Adipose tissue (tissue), 3 donors: ENCODE data around the gene SSB. TPM values are rescaled to one million over a fixed set of nuclear protein-coding genes. Genes with fewer than 3 reads are reported as not detected.
"Not testable (repeated sequence)": the region's sequence is repeated elsewhere in the genome, so short reads cannot be mapped to it uniquely, and the experiment has no call there.

Experiments used
- H3K27ac ChIP-seq: one replicate; pipeline ENCODE4 v1.5.1; 2013; ENCODE audit warnings: low read depth, low read length
- WGBS, 3 donors: extraction: QIAGEN DNeasy Blood & Tissue Kit; methylation state at CpG; one replicate each; pipeline ENCODE4 v1.1.7; 2013; 5-methylcytosine and 5-hydroxymethylcytosine counted together
- polyA plus RNA-seq, 3 donors: library from polyadenylated mRNA; stranded (reverse); fragments of 200-250 nt; gene quantifications; one replicate each; pipeline ENCODE4 v1.2.3, GENCODE V29; 2013
- donor health status: healthy with polysubstance abuse.
- donor health status: Bipolar disorder and iron deficiency.
- donor health status: healthy.

SSB gene
- polyA plus RNA-seq, 3 donors = 34.3 to 135 (median 119) TPM

- WGBS, 3 donors = 45 to 79% (median 76%) methylated on average over 2 of the region's 2 CpGs
- no peak overlapping the region for H3K27ac ChIP-seq
Observed at GRCh38 chr2:169776252-169776761, 22.4 kb upstream of the SSB start.

DNA sequence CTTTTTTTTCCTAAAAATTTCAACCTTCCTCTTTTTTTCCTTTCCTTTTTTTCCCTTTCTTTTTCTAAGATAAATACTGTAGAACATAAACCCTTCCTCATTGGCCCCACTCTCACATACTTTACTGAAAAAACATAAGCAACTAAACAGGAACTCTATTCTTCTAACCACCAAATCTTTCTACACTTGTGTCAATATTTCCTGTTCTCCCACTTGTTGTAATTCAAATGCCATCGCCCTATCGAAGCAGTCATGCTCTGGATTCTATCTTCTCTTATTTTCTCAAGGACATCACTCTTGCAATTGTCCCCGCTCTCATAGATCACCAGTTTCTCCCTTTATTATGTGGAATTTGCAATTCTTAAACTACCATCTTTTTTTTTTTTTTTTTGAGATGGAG, 20.2 kb upstream of the SSB start:
- WGBS, 3 donors = 65 to 74% (median 66%) methylated on average over 3 of the region's 3 CpGs
- no peak overlapping the region for H3K27ac ChIP-seq

- H3K27ac ChIP-seq = no peak overlapping the region
- 81 to 95% (median 86%) methylated on average over 4 of the region's 4 CpGs for WGBS, 3 donors
Observed at GRCh38 chr2:169781249-169782013, 17.2 kb upstream of the SSB start.

GRCh38 chr2:169782513-169782912, 16.2 kb upstream of the SSB start:
- WGBS, 3 donors = 95 to 100% (median 100%) methylated on average over 1 of the region's 1 CpG
- no peak overlapping the region for H3K27ac ChIP-seq

GRCh38 chr2:169790581-169790980, 8.1 kb upstream of the SSB start:
- H3K27ac ChIP-seq = no peak overlapping the region
- WGBS, 3 donors = 74 to 87% (median 75%) methylated on average over 4 to 5 of the region's 5 CpGs

DNA sequence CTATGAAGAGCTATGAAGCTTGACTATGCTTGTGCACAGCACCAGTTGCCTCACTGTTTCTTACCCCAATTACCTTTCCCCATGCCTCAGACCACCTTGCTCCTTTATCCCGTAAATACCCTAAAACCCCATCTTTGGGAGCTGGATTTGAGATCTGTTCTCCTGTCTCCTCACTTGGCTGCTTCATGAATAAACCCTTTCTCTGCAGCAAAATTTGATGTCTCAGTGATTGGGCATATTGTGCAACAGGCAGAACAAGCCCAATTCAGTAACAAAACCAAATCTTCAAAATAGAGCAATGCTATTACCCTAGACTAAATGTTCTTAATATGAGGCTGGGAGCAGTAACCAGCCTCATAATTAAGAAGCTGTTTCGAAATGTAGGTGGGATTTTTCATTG, 3.5 kb upstream of the SSB start:
- H3K27ac ChIP-seq = no peak overlapping the region

GRCh38 chr2:169796441-169796840, 2.2 kb upstream of the SSB start:
- 79 to 84% (median 81%) methylated on average over 6 of the region's 6 CpGs for WGBS, 3 donors
- no peak overlapping the region for H3K27ac ChIP-seq

More for the DNA sequence above, 3.5 kb upstream of the SSB start:
- 76 to 91% (median 90%) methylated on average over 2 of the region's 2 CpGs for WGBS, 3 donors

DNA sequence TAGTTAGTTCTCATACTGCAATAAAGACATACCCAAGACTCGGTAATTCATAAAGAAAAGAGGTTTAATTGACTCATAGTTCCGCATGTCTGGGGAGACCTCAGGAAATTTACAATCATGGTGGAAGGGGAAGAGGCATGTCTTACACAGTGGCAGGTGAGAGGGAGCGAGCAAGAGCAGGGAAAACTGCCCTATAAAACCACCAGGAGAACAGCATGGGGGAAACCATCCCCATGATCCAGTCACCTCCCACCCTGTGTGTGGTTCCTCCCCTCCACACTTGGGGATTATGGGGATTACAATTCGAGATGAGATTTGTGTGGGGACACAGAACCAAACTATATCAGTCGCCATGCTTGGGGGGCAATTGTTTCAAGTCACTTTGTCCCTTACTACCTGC, 1.1 kb upstream of the SSB start:
- 86 to 91% (median 91%) methylated on average over 5 of the region's 5 CpGs for WGBS, 3 donors
- H3K27ac ChIP-seq = no peak overlapping the region

DNA sequence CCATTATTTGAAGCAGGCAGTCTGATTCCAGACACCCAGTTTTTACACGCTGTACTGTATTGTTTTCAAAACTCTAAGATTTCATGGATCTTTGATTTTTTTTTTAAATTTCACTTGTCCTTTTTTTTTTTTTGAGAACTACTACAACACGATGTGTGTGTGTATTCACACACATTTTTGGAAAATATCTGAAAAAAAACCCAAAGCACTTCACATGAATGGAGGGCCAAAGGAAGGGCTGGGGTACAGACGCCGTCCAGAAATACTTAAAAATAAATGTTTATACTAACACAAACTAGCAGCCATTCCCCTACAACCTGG, 314 bp upstream of the SSB start:
- 7 to 11% (median 10%) methylated on average over 4 of the region's 4 CpGs for WGBS, 3 donors
- H3K27ac ChIP-seq = no peak overlapping the region

DNA sequence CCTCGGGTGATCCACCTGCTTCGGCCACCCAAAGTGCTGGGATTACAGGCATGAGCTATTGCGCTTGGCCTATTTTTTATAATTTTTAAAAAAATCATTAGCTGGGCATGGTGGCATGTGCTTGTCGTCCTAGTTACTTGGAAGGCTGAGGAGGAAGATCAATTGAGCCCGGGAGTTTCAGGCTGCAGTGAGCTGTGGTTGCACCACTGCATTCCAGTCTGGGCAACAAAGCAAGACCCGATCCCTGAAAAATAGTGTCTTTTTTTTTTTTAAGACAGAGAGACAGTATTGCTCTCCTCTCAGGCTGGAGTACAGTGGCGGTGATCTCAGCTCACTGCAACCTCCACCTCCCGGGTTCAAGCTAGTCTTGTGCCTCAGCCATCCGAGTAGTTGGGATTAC, 4.8 kb downstream of the SSB start:
- H3K27ac ChIP-seq = no peak overlapping the region
- WGBS, 3 donors = 87 to 91% (median 87%) methylated on average over 9 of the region's 9 CpGs

DNA sequence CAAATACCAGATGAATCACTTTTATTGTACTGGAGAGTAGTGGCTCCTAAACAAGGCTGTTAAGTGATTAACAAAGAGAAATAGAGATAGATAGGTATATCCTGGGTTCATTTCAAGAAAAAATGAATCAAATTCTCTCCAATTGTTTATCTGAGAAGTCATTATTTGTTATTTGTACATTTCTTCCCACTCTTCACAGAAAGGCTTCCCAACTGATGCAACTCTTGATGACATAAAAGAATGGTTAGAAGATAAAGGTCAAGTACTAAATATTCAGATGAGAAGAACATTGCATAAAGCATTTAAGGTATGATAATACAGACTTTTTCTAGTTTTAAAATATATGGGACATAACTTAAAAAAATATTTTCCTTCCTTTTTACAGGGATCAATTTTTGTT, 7.9 kb downstream of the SSB start:
- H3K27ac ChIP-seq = no peak overlapping the region

- H3K27ac ChIP-seq = no peak overlapping the region
- 71 to 83% (median 72%) methylated on average over 4 of the region's 4 CpGs for WGBS, 3 donors
Observed at GRCh38 chr2:169808221-169808620, 9.6 kb downstream of the SSB start.

DNA sequence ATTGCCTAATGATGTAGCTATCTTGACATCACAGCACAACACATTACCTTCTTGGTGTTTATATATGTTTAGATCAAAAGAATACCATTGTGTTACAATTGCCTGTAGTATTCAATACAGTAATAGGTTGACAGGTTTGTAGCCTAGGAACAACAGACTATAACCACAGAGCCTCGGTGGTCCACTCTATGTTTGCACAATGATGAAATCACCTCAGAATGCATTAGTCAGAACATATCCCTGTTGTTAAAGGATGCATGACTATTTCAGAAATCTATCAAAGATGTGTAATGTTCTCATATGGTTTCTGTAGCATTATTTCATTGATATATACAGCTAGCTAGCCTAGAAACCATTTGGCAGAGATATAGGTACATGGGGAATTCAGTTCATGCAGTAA, 17.2 kb downstream of the SSB start:
- WGBS, 3 donors = 50 to 73% (median 65%) methylated on average over 1 of the region's 1 CpG
- H3K27ac ChIP-seq = no peak overlapping the region

GRCh38 chr2:169816961-169817360, 18.3 kb downstream of the SSB start:
- H3K27ac ChIP-seq = not testable (repeated sequence)

DNA sequence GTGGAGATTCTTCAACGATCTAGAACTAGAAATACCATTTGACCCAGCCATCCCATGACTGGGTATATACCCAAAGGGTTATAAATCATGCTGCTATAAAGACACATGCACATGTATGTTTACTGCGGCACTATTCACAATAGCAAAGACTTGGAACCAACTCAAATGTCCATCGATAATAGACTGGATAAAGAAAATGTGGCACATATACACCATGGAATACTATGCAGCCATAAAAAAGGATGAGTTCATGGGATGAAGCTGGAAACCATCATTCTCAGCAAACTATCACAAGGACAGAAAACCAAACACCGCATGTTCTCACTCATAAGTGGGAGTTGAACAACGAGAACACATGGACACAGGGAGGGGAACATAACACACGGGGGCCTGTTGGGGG, 18.7 kb downstream of the SSB start:
- not testable (repeated sequence) for H3K27ac ChIP-seq
- 96 to 100% (median 97%) methylated on average over 6 of the region's 6 CpGs for WGBS, 3 donors

GRCh38 chr2:169818241-169818640, 19.6 kb downstream of the SSB start:
- no peak overlapping the region for H3K27ac ChIP-seq

GRCh38 chr2:169819106-169819505, 20.4 kb downstream of the SSB start:
- H3K27ac ChIP-seq = no peak overlapping the region
- WGBS, 3 donors = 78 to 85% (median 81%) methylated on average over 1 of the region's 1 CpG

GRCh38 chr2:169820101-169820500, 21.4 kb downstream of the SSB start:
- H3K27ac ChIP-seq = not testable (repeated sequence)
- 85 to 95% (median 87%) methylated on average over 7 of the region's 7 CpGs for WGBS, 3 donors

GRCh38 chr2:169822036-169822435, 23.4 kb downstream of the SSB start:
- no peak overlapping the region for H3K27ac ChIP-seq
- WGBS, 3 donors = 69 to 70% (median 69%) methylated on average over 3 of the region's 3 CpGs

DNA sequence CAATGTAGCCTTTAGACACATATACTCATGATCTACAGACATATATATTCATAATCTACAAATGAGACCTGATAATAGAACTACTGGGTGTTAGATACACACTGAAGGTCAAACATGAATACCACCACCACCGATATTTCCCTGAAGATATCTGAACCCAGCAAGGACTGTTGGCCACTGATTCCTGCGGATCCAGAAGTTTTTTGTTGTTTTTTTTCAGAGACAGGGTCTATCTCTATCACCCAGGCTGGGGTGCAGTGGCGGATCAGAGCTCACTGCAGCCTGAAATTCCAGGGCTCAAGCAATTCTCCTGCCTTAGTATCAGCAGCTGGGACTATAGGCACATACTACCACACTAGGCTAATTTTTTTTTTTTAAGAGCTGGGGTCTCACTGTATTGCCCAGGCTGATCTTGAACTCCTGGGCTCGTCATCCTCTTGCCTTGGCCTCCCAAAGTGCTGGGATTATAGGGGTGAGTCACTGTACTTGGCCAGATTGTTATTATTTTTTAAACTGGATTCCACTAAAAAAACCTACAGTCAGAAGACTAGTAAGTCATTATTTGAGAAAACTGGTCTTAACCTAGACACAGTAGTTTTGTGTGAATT, 24.2 kb downstream of the SSB start:
- no peak overlapping the region for H3K27ac ChIP-seq
- 73 to 97% (median 94%) methylated on average over 4 of the region's 4 CpGs for WGBS, 3 donors
